Measurements from ENCODE around the gene CRKL. TPM values are rescaled to one million over a fixed set of nuclear protein-coding genes. Genes with fewer than 3 reads are reported as not detected.

CRKL gene
- total and polyA plus RNA-seq, 2 of the 4 experiments (the other 2 are of a cell fraction): 20.6 to 35.5 TPM

DNA sequence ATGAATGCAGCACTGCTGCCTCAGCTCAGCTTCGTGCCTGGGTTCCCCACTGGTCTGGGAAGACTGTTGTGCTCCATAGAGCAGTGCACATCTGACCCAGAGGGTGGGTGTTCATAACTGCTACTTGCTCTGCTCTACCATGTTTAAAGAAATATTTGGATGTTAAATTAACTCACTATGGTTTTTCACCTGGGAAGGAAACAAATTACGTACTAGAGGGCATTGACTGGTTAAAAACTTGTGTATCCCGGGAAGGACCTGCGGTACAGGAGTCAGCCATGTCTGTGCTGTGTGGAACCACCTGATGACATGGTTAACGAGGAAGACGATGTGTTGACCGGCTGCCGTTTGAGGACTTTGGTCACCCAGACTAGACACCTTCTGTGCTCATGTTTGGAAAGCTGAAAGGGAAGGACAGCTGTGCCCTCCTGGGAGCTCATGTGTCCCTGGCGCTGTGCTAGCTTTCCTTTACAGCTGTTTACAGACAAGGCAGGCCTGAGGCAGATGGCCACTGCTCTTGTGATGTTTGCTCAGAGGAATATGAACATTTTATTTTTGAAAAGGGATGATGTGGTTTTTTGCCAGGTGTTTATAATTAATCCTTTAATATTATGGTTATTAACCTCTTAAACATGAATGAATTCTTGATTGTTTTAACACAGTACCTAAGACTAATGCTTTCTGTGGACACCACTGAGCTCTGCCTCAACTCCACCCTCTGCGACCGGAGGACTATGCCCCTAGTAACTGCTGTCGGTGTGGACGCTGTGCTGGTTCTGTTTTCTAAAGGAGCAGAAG is 35.5 kb downstream of the CRKL start:
- Histone ChIP-seq H3K9ac (ENCODE audit: low read depth, low read length) (no peak overlapping the region), H3K56ac (ENCODE audit: extremely low read depth, insufficient read depth, low read length) (no peak overlapping the region), H2AK9ac (replicated peaks; ENCODE audit: low read depth, low read length, poor library complexity) (no peak overlapping the region), H2AFZ (replicated peaks; ENCODE audit: low read length, poor library complexity) (no peak overlapping the region), H3K9me3 (ENCODE audit: control insufficient read depth, insufficient read depth, low read length) (no peaks in the 10 kb centered on the region), H4K91ac (ENCODE audit: insufficient read depth, low read depth, low read length) (no peak overlapping the region), H3K9me1 (ENCODE audit: insufficient read depth, low read length) (peaks cover 22% of the 10 kb centered on the region), H3K23ac (ENCODE audit: low read depth, low read length) (no peak overlapping the region), H3K36me3 (ENCODE audit: control insufficient read depth, insufficient read depth, low read length) (peaks cover 39% of the 10 kb centered on the region), H3K14ac (replicated peaks; ENCODE audit: low read depth, low read length) (no peak overlapping the region), H2BK5ac (ENCODE audit: low read depth, low read length, poor library complexity, severe bottlenecking) (no peak overlapping the region), H3K27ac (ENCODE audit: insufficient read depth, low read length) (no peak overlapping the region), H3K27me3 (ENCODE audit: control insufficient read depth, insufficient read depth, low read length) (no peaks in the 10 kb centered on the region), H2BK20ac (ENCODE audit: low read depth, low read length) (no peak overlapping the region), H2AK5ac (ENCODE audit: low read depth, low read length) (0 out of 2 replicates have a peak overlapping the region, but pooled peaks have one; percentile 1), H3K4me1 (ENCODE audit: control insufficient read depth, insufficient read depth, low read length) (peaks cover 3% of the 10 kb centered on the region; the same call in 1 of the 2 replicates), H4K8ac (ENCODE audit: low read depth in 2 of 2, low read length in 2 of 2) (no peak overlapping the region), H3K79me1 (ENCODE audit: low read depth in 1 of 2, low read length in 2 of 2) (peaks cover 27 to 83% of the 10 kb centered on the region in 2 experiments), H3K4ac (ENCODE audit: low read depth, low read length) (no peak overlapping the region), H3K4me2 (ENCODE audit: low read depth, low read length) (no peak overlapping the region), H2BK15ac (ENCODE audit: low read depth, low read length) (no peak overlapping the region), H4K5ac (ENCODE audit: low read depth, low read length) (no peak overlapping the region), H3K18ac (ENCODE audit: low read depth, low read length) (no peak overlapping the region), H4K20me1 (ENCODE audit: insufficient read depth, low read length) (peaks cover 67% of the 10 kb centered on the region), H3K4me3 (ENCODE audit: insufficient read depth, low read depth, low read length) (no peak overlapping the region), H2BK120ac (ENCODE audit: low read depth, low read length) (no peak overlapping the region)
- in situ Hi-C loops (cut with MboI; ENCODE audit: low sequenced_read_pairs): no loop called here
- no peak for ATAC-seq (ENCODE audit: low read depth)
- POLR2A ChIA-PET (ENCODE audit: unreplicated experiment): no interaction called here
- WGBS, 2 experiments (ENCODE audit: extremely low coverage in 2 of 2, insufficient read length in 1 of 2): 100% methylated on average over 2 of the region's 13 CpGs; no CpG with 5 or more reads in 1 of the 2 experiments
- dilution Hi-C loops (cut with HindIII; ENCODE audit: low sequenced_read_pairs, unreplicated experiment): no loop called here
- TF ChIP-seq CHD1 (IDR thresholded peaks at IDR 0.05; ENCODE audit: low read depth, low read length) (no peak), BHLHE40 (IDR thresholded peaks at IDR 0.05; ENCODE audit: low read depth, low read length) (no peak), POLR2A (IDR thresholded peaks at IDR 0.05; ENCODE audit: low read depth, low read length) (no peak), FOS (IDR thresholded peaks at IDR 0.05; ENCODE audit: low read depth, low read length) (no peak), CTCF (conservative IDR thresholded peaks at IDR 0.05; ENCODE audit: low read depth, low read length) (no peak), SMC3 (IDR thresholded peaks at IDR 0.05; ENCODE audit: low read depth, low read length) (no peak), RFX5 (IDR thresholded peaks at IDR 0.05; ENCODE audit: low read depth, low read length) (no peak), RCOR1 (IDR thresholded peaks at IDR 0.05; ENCODE audit: insufficient replicate concordance, low read length) (no peak), MAZ (IDR thresholded peaks at IDR 0.05; ENCODE audit: borderline replicate concordance, low read depth, low read length) (no peak), NFE2L2 (IDR thresholded peaks at IDR 0.05; ENCODE audit: low read depth, low read length) (no peak), CEBPB (IDR thresholded peaks at IDR 0.05; ENCODE audit: low read depth, low read length) (no peak), MXI1 (IDR thresholded peaks at IDR 0.05; ENCODE audit: borderline replicate concordance, low read depth, low read length) (no peak)
- TF ChIP-seq, protein P1, sequence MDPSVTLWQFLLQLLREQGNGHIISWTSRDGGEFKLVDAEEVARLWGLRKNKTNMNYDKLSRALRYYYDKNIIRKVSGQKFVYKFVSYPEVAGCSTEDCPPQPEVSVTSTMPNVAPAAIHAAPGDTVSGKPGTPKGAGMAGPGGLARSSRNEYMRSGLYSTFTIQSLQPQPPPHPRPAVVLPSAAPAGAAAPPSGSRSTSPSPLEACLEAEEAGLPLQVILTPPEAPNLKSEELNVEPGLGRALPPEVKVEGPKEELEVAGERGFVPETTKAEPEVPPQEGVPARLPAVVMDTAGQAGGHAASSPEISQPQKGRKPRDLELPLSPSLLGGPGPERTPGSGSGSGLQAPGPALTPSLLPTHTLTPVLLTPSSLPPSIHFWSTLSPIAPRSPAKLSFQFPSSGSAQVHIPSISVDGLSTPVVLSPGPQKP (IDR thresholded peaks at IDR 0.05; ENCODE audit: borderline replicate concordance, low read depth, low read length): no peak
- TF ChIP-seq, protein P2, sequence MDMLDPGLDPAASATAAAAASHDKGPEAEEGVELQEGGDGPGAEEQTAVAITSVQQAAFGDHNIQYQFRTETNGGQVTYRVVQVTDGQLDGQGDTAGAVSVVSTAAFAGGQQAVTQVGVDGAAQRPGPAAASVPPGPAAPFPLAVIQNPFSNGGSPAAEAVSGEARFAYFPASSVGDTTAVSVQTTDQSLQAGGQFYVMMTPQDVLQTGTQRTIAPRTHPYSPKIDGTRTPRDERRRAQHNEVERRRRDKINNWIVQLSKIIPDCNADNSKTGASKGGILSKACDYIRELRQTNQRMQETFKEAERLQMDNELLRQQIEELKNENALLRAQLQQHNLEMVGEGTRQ (IDR thresholded peaks at IDR 0.05; ENCODE audit: low read depth, low read length): no peak
- intact Hi-C loops (cut with micrococcal nuclease): loop anchor here (10.0 kb wide), 2 partner anchors 68 to 148 kb away; no protein-coding TSS in a partner anchor
- no TSS peak for BruUV-seq (replicated peaks)
- DNase-seq: no peak
- CTCF ChIA-PET: no interaction called here

Data from IMR-90 (cell line).